ENCODE measurements around the gene CSRP1. TPM values are rescaled to one million over a fixed set of nuclear protein-coding genes. Genes with fewer than 3 reads are reported as not detected.

The CSRP1 gene
- total and polyA plus RNA-seq, 2 of the 13 experiments (the other 11 are each of a cell fraction or from before 2014, with no cell fraction given), result 17.7 to 68.9 TPM

- TF ChIP-seq ZNF513 (CRISPR knock-in tag; conservative IDR thresholded peaks at IDR 0.05), result no peak
- TF ChIP-seq ZNF564 (CRISPR knock-in tag; IDR thresholded peaks at IDR 0.05), result no peak
- TF ChIP-seq ZNF547 (CRISPR knock-in tag; IDR thresholded peaks at IDR 0.05), result no peak
- TF ChIP-seq RAD51 (IDR thresholded peaks at IDR 0.05; ENCODE audit: borderline replicate concordance), result no peak
- TF ChIP-seq PRDM15 (CRISPR knock-in tag; IDR thresholded peaks at IDR 0.05), result no peak
- no peak for TF ChIP-seq TMF1 (CRISPR knock-in tag; IDR thresholded peaks at IDR 0.05; ENCODE audit: low read depth)
- TF ChIP-seq ZNF644 (CRISPR knock-in tag; IDR thresholded peaks at IDR 0.05; ENCODE audit: low read depth), result no peak
- TF ChIP-seq ZNF567 (CRISPR knock-in tag; IDR thresholded peaks at IDR 0.05; ENCODE audit: borderline replicate concordance), result peak; percentile 73; the same call in 1 of the 2 replicates
- TF ChIP-seq CHD2 (IDR thresholded peaks at IDR 0.05; ENCODE audit: low read depth, low read length), result no peak
- TF ChIP-seq ZBTB3 (CRISPR knock-in tag; IDR thresholded peaks at IDR 0.05; ENCODE audit: borderline replicate concordance, low read depth), result no peak
- TF ChIP-seq ZNF441 (CRISPR knock-in tag; IDR thresholded peaks at IDR 0.05; ENCODE audit: borderline replicate concordance), result no peak
- TF ChIP-seq RXRB (CRISPR knock-in tag; IDR thresholded peaks at IDR 0.05; ENCODE audit: borderline replicate concordance), result no peak
- no peak for TF ChIP-seq ZNF772 (CRISPR knock-in tag; IDR thresholded peaks at IDR 0.05)
- no peak for TF ChIP-seq ZBTB46 (CRISPR knock-in tag; IDR thresholded peaks at IDR 0.05; ENCODE audit: borderline replicate concordance)
- peak in 1 of 2 experiments; percentile 72; a peak in 2 of 4 replicates for TF ChIP-seq EP300 (IDR thresholded peaks at IDR 0.05; ENCODE audit: low read depth in 2 of 2, low read length in 2 of 2)
- TF ChIP-seq EP300 (CRISPR knock-in tag; IDR thresholded peaks at IDR 0.05; ENCODE audit: borderline replicate concordance), result no peak
- TF ChIP-seq ZNF503 (CRISPR knock-in tag; IDR thresholded peaks at IDR 0.05), result no peak
- TF ChIP-seq EEA1 (CRISPR knock-in tag; IDR thresholded peaks at IDR 0.05; ENCODE audit: borderline replicate concordance), result no peak
- no peak for TF ChIP-seq EHMT2 (IDR thresholded peaks at IDR 0.05; ENCODE audit: borderline replicate concordance, low read depth, low read length)
- TF ChIP-seq SALL1 (CRISPR knock-in tag; IDR thresholded peaks at IDR 0.05), result no peak; the same call in 1 of the 2 replicates
- TF ChIP-seq ZNF17 (CRISPR knock-in tag; IDR thresholded peaks at IDR 0.05), result no peak
- no peak; a peak in 1 of 4 replicates for TF ChIP-seq POLR2A (IDR thresholded peaks at IDR 0.05; ENCODE audit: insufficient read depth in 1 of 2, low read depth in 2 of 2, low read length in 2 of 2)
These were observed 11.2 kb downstream of the CSRP1 start (continued) for GRCh38 chr1:201495551-201496295.
